B cell (primary cell): ENCODE data around the gene KRT35. TPM values are rescaled to one million over a fixed set of nuclear protein-coding genes. Genes with fewer than 3 reads are reported as not detected.

ENCODE experiments used
- ATAC-seq: fragments of 200-7000 bp; cut with Tn5 transposase; one replicate; pipeline ENCODE4 v1.10.0; 2021; ENCODE audit warnings: low read depth, mild to moderate bottlenecking, moderate number of reproducible peaks, moderate library complexity
- CTCF ChIA-PET: fragments of 350-600 bp; sonication (Branson Sonifier 250); formaldehyde crosslinking; loops from one replicate; lab custom pipeline; 2021; ENCODE audit warnings: antibody characterized with exemption, inconsistent platforms; lab: Charles Lee
- POLR2A ChIA-PET: fragments of 350-600 bp; sonication (Branson Sonifier 250); formaldehyde crosslinking; loops from one replicate; lab custom pipeline; 2021; ENCODE audit warnings: antibody characterized with exemption; lab: Charles Lee
- DNase-seq: peaks from one replicate; pipeline ENCODE4 v3.0.0; 2013
- H2AFZ ChIP-seq: 2 replicates; pipeline ENCODE4 v1.6.1; 2012; ENCODE audit warnings: mild to moderate bottlenecking, low read depth, low read length; ENCODE audit not compliant: insufficient read depth, poor library complexity, severe bottlenecking
- H3K27ac ChIP-seq, 2 donors: 1 replicate in 1 of 2; 2 replicates in 1 of 2; pipeline ENCODE4 v1.5.1; 2012 to 2013; ENCODE audit warnings: low read length in 2 of 2, mild to moderate bottlenecking in 2 of 2, moderate library complexity in 1 of 2
- H3K27me3 ChIP-seq, 4 experiments: fragments of 200-600 bp in 1 of 4; sonication (generic) in 1 of 4; replicated peaks in 1 of 4; 1 replicate in 2 of 4; 2 replicates in 2 of 4; pipeline versions ENCODE4 v1.6.1 to v1.7.0; 2013 to 2016; ENCODE audit warnings: low read length in 3 of 4, mild to moderate bottlenecking in 2 of 4, mixed read lengths in 1 of 4, moderate library complexity in 1 of 4; ENCODE audit not compliant: insufficient read depth in 4 of 4, control insufficient read depth in 3 of 4; ENCODE audit errors: control extremely low read depth in 1 of 4
- H3K36me3 ChIP-seq, 2 experiments: replicated peaks in 1 of 2; 1 replicate in 1 of 2; 2 replicates in 1 of 2; pipeline versions ENCODE4 v1.6.1 to v1.7.1; 2013; ENCODE audit warnings: low read length in 1 of 2; ENCODE audit not compliant: insufficient read depth in 2 of 2, control insufficient read depth in 1 of 2; ENCODE audit errors: control extremely low read depth in 1 of 2, extremely low read depth in 1 of 2
- H3K4me1 ChIP-seq, 2 donors: fragments of 200-600 bp in 1 of 2; sonication (generic) in 1 of 2; 1 replicate in 1 of 2; 2 replicates in 1 of 2; pipeline versions ENCODE4 v1.5.1 to v1.6.1; 2013 to 2017; ENCODE audit warnings: low read length in 2 of 2; ENCODE audit not compliant: control insufficient read depth in 2 of 2, insufficient read depth in 2 of 2
- H3K4me2 ChIP-seq: replicated peaks from 2 replicates; pipeline ENCODE3; 2012; ENCODE audit warnings: mild to moderate bottlenecking, low read depth, low read length; ENCODE audit not compliant: poor library complexity, severe bottlenecking
- H3K4me3 ChIP-seq, 5 experiments: fragments of 200-600 bp in 1 of 5; sonication (generic) in 1 of 5; 1 replicate in 3 of 5; 2 replicates in 2 of 5; pipeline versions ENCODE4 v1.5.1 to v1.7.0; 2011 to 2016; ENCODE audit warnings: low read length in 4 of 5, mild to moderate bottlenecking in 4 of 5, low read depth in 2 of 5, control low read depth in 1 of 5, moderate library complexity in 1 of 5; ENCODE audit not compliant: insufficient read depth in 1 of 5; ENCODE audit errors: control extremely low read depth in 1 of 5, extremely low read depth in 1 of 5
- H3K79me2 ChIP-seq: fragments of 200-600 bp; sonication (generic); one replicate; pipeline ENCODE4 v1.6.0; 2016; ENCODE audit warnings: low read length; ENCODE audit not compliant: control insufficient read depth, insufficient read depth
- H3K9ac ChIP-seq: fragments of 200-600 bp; sonication (generic); 2 replicates; pipeline ENCODE4 v1.6.1; 2017; ENCODE audit warnings: mild to moderate bottlenecking, low read length, moderate library complexity
- H3K9me3 ChIP-seq, 3 donors: one replicate each; pipeline versions ENCODE4 v1.6.1 to v1.7.1; 2013; ENCODE audit warnings: low read length in 2 of 3; ENCODE audit not compliant: control insufficient read depth in 2 of 3, insufficient read depth in 1 of 3; ENCODE audit errors: control extremely low read depth in 1 of 3
- H4K20me1 ChIP-seq: 2 replicates; pipeline ENCODE4 v1.6.0; 2012; ENCODE audit warnings: mild to moderate bottlenecking, low read length; ENCODE audit not compliant: insufficient read depth, control insufficient read depth, poor library complexity, severe bottlenecking
- H3K27ac Mint-ChIP-seq: one replicate; pipeline ENCODE4 v1.8.0; 2021; ENCODE audit warnings: mixed read lengths
- H3K27me3 Mint-ChIP-seq: one replicate; pipeline ENCODE4 v1.8.0; 2021; ENCODE audit warnings: mixed read lengths
- H3K4me1 Mint-ChIP-seq: one replicate; pipeline ENCODE4 v1.8.0; 2021; ENCODE audit warnings: mixed read lengths
- H3K4me3 Mint-ChIP-seq: one replicate; pipeline ENCODE4 v1.8.0; 2021; ENCODE audit warnings: mixed read lengths
- H3K9me3 Mint-ChIP-seq: one replicate; pipeline ENCODE4 v1.8.0; 2022; ENCODE audit warnings: mixed read lengths; ENCODE audit not compliant: insufficient read depth
- CTCF ChIP-seq: fragments of 200-600 bp; IDR thresholded peaks from one replicate; pipeline ENCODE4 v1.8.0; 2022; ENCODE audit warnings: antibody characterized with exemption, mild to moderate bottlenecking
- EZH2 ChIP-seq: IDR thresholded peaks from 2 replicates; pipeline ENCODE4 v1.6.1; 2012; ENCODE audit warnings: borderline replicate concordance, low read depth, mild to moderate bottlenecking, moderate library complexity, low read length; ENCODE audit not compliant: insufficient read depth, poor library complexity, severe bottlenecking
- WGBS: methylation state at CpG from one replicate; pipeline ENCODE4 v1.1.5; 2013; ENCODE audit warnings: missing lambda C conversion rate; ENCODE audit not compliant: insufficient coverage; 5-methylcytosine and 5-hydroxymethylcytosine counted together
- intact Hi-C: fragments of 100-400 bp; cut with micrococcal nuclease; formaldehyde crosslinking; loops from one replicate; pipeline ENCODE4 v1.10.0; 2022
- polyA plus RNA-seq: library from polyadenylated mRNA; depleted of rRNA; stranded (reverse); fragments of >200 nt; gene quantifications from 2 replicates; pipeline ENCODE4 v1.2.3, GENCODE V29; 2012
- total RNA-seq, 2 donors: library from RNA; stranded (reverse); fragments of 120-200 nt in 1 of 2; gene quantifications; 1 replicate in 1 of 2; 2 replicates in 1 of 2; pipeline versions ENCODE4 v1.2.3 to v1.2.4, GENCODE V29; 2013 to 2022

Gene KRT35
- total and polyA plus RNA-seq, 2 donors (not counting 1 experiment from before 2014, with no cell fraction given) = not detected

- Histone ChIP-seq H3K4me2 (no peak overlapping the region), H3K9ac (no peak overlapping the region), H3K27ac (no peak overlapping the region), H3K79me2 (no peaks in the 10 kb centered on the region), H3K27me3 (peaks cover 0 to 7% (median 0%) of the 10 kb centered on the region in 4 experiments), H3K4me1 (no peaks in the 10 kb centered on the region), H3K9me3 (peaks cover 0 to 4% (median 0%) of the 10 kb centered on the region in 3 donors), H2AFZ (peak overlapping the region; percentile 17), H4K20me1 (no peaks in the 10 kb centered on the region), H3K4me3 (no peak overlapping the region), H3K36me3 (no peaks in the 10 kb centered on the region)
- Mint-ChIP-seq H3K4me1 (no peaks in the 10 kb centered on the region), H3K4me3 (no peak overlapping the region), H3K9me3 (no peaks in the 10 kb centered on the region), H3K27ac (no peak overlapping the region), H3K27me3 (peaks cover 37% of the 10 kb centered on the region)
- ChIA-PET POLR2A (no interaction called here), CTCF (interaction anchor here (0.9 kb wide), 2 partner anchors 59 to 158 kb away, joined by 3 read pairs; no protein-coding TSS in a partner anchor)
- TF ChIP-seq EZH2 (no peak), CTCF (no peak)
- ATAC-seq (no peak), DNase-seq (no peak)
- WGBS = 69% methylated on average over 7 of the region's 10 CpGs
- intact Hi-C loops = no loop called here
These were observed 9.3 kb upstream of the KRT35 start for GRCh38 chr17:41490000-41490990.

DNA sequence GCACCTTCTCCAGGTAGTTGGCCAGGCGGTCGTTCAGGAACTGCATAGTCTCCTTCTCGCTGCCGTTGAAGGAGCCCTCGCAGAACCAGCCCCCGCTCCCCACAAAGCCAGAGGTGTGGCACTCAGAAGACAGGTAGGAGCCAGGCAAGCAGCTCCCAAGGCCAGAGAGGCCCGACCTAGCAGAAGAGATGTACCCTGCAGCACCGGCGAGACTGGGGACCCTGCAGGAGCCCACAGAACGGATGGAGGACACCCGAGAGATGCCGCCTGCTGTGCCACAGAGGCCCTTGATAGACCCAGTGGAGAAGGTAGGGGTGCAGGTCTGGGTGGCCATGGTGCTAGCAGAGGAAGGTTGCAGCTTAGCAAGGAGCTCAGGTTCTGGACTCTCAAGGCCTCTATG, 8.6 kb upstream of the KRT35 start, which contains the start of gene KRT36:
TSS of gene KRT36 (minus strand) at position 380 of the 400 bp plus-strand sequence. CDS start at position 334, 46 bp downstream.
- DNase-seq (no peak), ATAC-seq (no peak)
- Histone ChIP-seq H3K36me3 (no peaks in the 10 kb centered on the region), H3K9me3 (peaks cover 0 to 4% (median 0%) of the 10 kb centered on the region in 3 donors), H3K4me3 (no peak within 1 kb of the TSS), H2AFZ (peak within 1 kb of the TSS; percentile 17), H3K27me3 (peaks cover 0 to 7% (median 0%) of the 10 kb centered on the region in 4 experiments), H3K9ac (no peak within 1 kb of the TSS), H3K4me2 (no peak within 1 kb of the TSS), H3K79me2 (no peaks in the 10 kb centered on the region), H3K27ac (no peak within 1 kb of the TSS), H3K4me1 (no peaks in the 10 kb centered on the region), H4K20me1 (no peaks in the 10 kb centered on the region)
- Mint-ChIP-seq H3K4me1 (no peaks in the 10 kb centered on the region), H3K27ac (no peak within 1 kb of the TSS), H3K9me3 (no peaks in the 10 kb centered on the region), H3K27me3 (peaks cover 37% of the 10 kb centered on the region), H3K4me3 (no peak within 1 kb of the TSS)
- WGBS = 92% methylated on average over 12 of the region's 12 CpGs
- ChIA-PET POLR2A (interaction anchor here (0.6 kb wide), 1 partner anchor 168 kb away, joined by 3 read pairs; no protein-coding TSS in a partner anchor), CTCF (interaction anchor here (0.9 kb wide), 1 partner anchor 159 kb away, joined by 3 read pairs; no protein-coding TSS in a partner anchor)
- intact Hi-C loops = no loop called here
- no peak for TF ChIP-seq EZH2
- TF ChIP-seq CTCF = no peak
